HepG2 (cell line): Measurements from ENCODE around the gene CPNE2. TPM values are rescaled to one million over a fixed set of nuclear protein-coding genes. Genes with fewer than 3 reads are reported as not detected.

Experiments used
- ARID2 ChIP-seq: sonication (generic); formaldehyde crosslinking; IDR thresholded peaks from 2 replicates; pipeline ENCODE4 v1.8.1; 2022; ENCODE audit warnings: mild to moderate bottlenecking, missing genetic modification reagents, borderline replicate concordance
- CEBPB ChIP-seq: IDR thresholded peaks from 2 replicates; pipeline ENCODE4 v1.6.1; 2011; ENCODE audit warnings: low read depth, low read length, improper control_type of control experiment, borderline replicate concordance
- DZIP1 ChIP-seq: sonication (generic); formaldehyde crosslinking; IDR thresholded peaks from 2 replicates; pipeline ENCODE4 v1.5.0; 2020; ENCODE audit warnings: mild to moderate bottlenecking, missing genetic modification reagents
- E2F2 ChIP-seq: sonication (generic); formaldehyde crosslinking; IDR thresholded peaks from 2 replicates; pipeline ENCODE4 v1.4.0; 2020; ENCODE audit warnings: missing genetic modification reagents, borderline replicate concordance
- GMEB2 ChIP-seq: IDR thresholded peaks from 2 replicates; pipeline ENCODE4 v1.6.1; 2016; ENCODE audit warnings: missing biosample characterization, missing genetic modification reagents, low read depth
- HNRNPL ChIP-seq: fragments of 200-400 bp; formaldehyde crosslinking; IDR thresholded peaks from 2 replicates; pipeline ENCODE4 v1.6.1; 2017; ENCODE audit warnings: mild to moderate bottlenecking, low read depth, low read length
- KAT2B ChIP-seq: fragments of 150-350 bp; IDR thresholded peaks from 2 replicates; pipeline ENCODE4 v1.6.1; 2014; ENCODE audit warnings: low read depth, low read length, borderline replicate concordance
- NFE2 ChIP-seq: sonication (generic); formaldehyde crosslinking; IDR thresholded peaks from 2 replicates; pipeline ENCODE4 v1.4.0; 2020; ENCODE audit warnings: missing genetic modification reagents
- SNAPC5 ChIP-seq: sonication (generic); formaldehyde crosslinking; IDR thresholded peaks from 2 replicates; pipeline ENCODE4 v1.8.1; 2023; ENCODE audit warnings: mild to moderate bottlenecking, missing genetic modification reagents, borderline replicate concordance
- SP2 ChIP-seq: sonication (generic); formaldehyde crosslinking; IDR thresholded peaks from 2 replicates; pipeline ENCODE4 v1.5.1; 2020; ENCODE audit warnings: mild to moderate bottlenecking, missing genetic modification reagents
- SP5 ChIP-seq: IDR thresholded peaks from 2 replicates; pipeline ENCODE4 v1.6.1; 2016; ENCODE audit warnings: low read depth, borderline replicate concordance
- SRSF1 ChIP-seq: fragments of 200-400 bp; formaldehyde crosslinking; optimal IDR thresholded peaks from 2 replicates; pipeline ENCODE3; 2017; ENCODE audit warnings: mild to moderate bottlenecking, low read depth, low read length, moderate library complexity
- SYNCRIP ChIP-seq: fragments of 200-400 bp; formaldehyde crosslinking; IDR thresholded peaks from 2 replicates; pipeline ENCODE4 v1.6.1; 2018; ENCODE audit warnings: mild to moderate bottlenecking, low read depth, low read length; ENCODE audit not compliant: insufficient read depth
- ZBTB37 ChIP-seq: sonication (generic); formaldehyde crosslinking; IDR thresholded peaks from 2 replicates; pipeline ENCODE4 v1.4.0; 2020; ENCODE audit warnings: mild to moderate bottlenecking, missing genetic modification reagents
- ZNF10 ChIP-seq: sonication (generic); formaldehyde crosslinking; IDR thresholded peaks from 2 replicates; pipeline ENCODE4 v1.4.0; 2020; ENCODE audit warnings: mild to moderate bottlenecking, low read depth, missing genetic modification reagents, borderline replicate concordance
- ZNF33A ChIP-seq: sonication (generic); formaldehyde crosslinking; IDR thresholded peaks from 2 replicates; pipeline ENCODE4 v1.5.1; 2020; ENCODE audit warnings: missing genetic modification reagents, mild to moderate bottlenecking, moderate library complexity, borderline replicate concordance
- ZNF720 ChIP-seq: sonication (generic); formaldehyde crosslinking; IDR thresholded peaks from 2 replicates; pipeline ENCODE4 v1.4.0; 2020; ENCODE audit warnings: missing genetic modification reagents
- ZNF740 ChIP-seq: sonication (generic); formaldehyde crosslinking; IDR thresholded peaks from 2 replicates; pipeline ENCODE4 v1.4.0; 2020; ENCODE audit warnings: missing genetic modification reagents
- ZNF766 ChIP-seq: sonication (generic); formaldehyde crosslinking; IDR thresholded peaks from 2 replicates; pipeline ENCODE4 v1.5.0; 2020; ENCODE audit warnings: missing genetic modification reagents, borderline replicate concordance
- ZSCAN25 ChIP-seq: sonication (generic); formaldehyde crosslinking; IDR thresholded peaks from 2 replicates; pipeline ENCODE4 v1.8.0; 2022; ENCODE audit warnings: mild to moderate bottlenecking, missing genetic modification reagents
- polyA plus RNA-seq, 8 experiments: library from polyadenylated mRNA; depleted of rRNA in 3 of 8; stranded (reverse) in 7 of 8; unstranded in 1 of 8; fragments of >200 nt; fragmentation: Illumina TruSeq in 4 of 8; extraction: Trizol in 4 of 8; gene quantifications; 2 replicates each; pipeline versions ENCODE4 v1.2.1 to v1.2.3, GENCODE V29; 2011 to 2016; ENCODE audit warnings: low read depth in 4 of 8, missing spikeins in 1 of 8, mixed read lengths in 1 of 8; ENCODE audit not compliant: insufficient read depth in 1 of 8
- total RNA-seq, 5 experiments: library from RNA; depleted of rRNA; stranded (reverse); fragments of >200 nt; fragmentation: Illumina TruSeq; extraction: Trizol; gene quantifications; 2 replicates each; pipeline ENCODE4 v1.2.3, GENCODE V29; 2016; ENCODE audit warnings: low read depth in 1 of 5
- TF ChIP-seq, protein P1 (sequence below): sonication (generic); formaldehyde crosslinking; IDR thresholded peaks from 2 replicates; pipeline ENCODE4 v1.4.0; 2020; ENCODE audit warnings: mild to moderate bottlenecking, missing genetic modification reagents

CPNE2 gene
- total and polyA plus RNA-seq, 2 of the 13 experiments (the other 11 are each of a cell fraction or from before 2014, with no cell fraction given), result 10.6 to 23.3 TPM

GRCh38 chr16:57091200-57091974 lies 996 bp upstream of the CPNE2 start (continued):
- TF ChIP-seq ZNF10 (CRISPR knock-in tag) (no peak), ZNF740 (CRISPR knock-in tag) (no peak), NFE2 (CRISPR knock-in tag) (no peak), SP2 (no peak), SNAPC5 (CRISPR knock-in tag) (no peak), CEBPB (no peak), GMEB2 (CRISPR knock-in tag) (no peak), ARID2 (CRISPR knock-in tag) (no peak), SYNCRIP (no peak), SP5 (CRISPR knock-in tag) (peak; percentile 58; the same call in 1 of the 2 replicates), KAT2B (no peak), ZNF33A (CRISPR knock-in tag) (no peak), DZIP1 (CRISPR knock-in tag) (no peak), ZSCAN25 (CRISPR knock-in tag) (no peak), HNRNPL (0 out of 2 replicates have a peak, but pooled peaks have one; percentile 60), ZBTB37 (CRISPR knock-in tag) (no peak), ZNF720 (CRISPR knock-in tag) (peak; percentile 33; the same call in 1 of the 2 replicates), SRSF1 (peak; percentile 41), E2F2 (CRISPR knock-in tag) (no peak), ZNF766 (CRISPR knock-in tag) (no peak)
- TF ChIP-seq, protein P1, sequence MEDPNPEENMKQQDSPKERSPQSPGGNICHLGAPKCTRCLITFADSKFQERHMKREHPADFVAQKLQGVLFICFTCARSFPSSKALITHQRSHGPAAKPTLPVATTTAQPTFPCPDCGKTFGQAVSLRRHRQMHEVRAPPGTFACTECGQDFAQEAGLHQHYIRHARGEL (CRISPR knock-in tag), result no peak
